Activated CD4-positive, alpha-beta T cell treated with anti-CD3 and anti-CD28 coated beads for 36 hours (primary cell): ENCODE data around the gene GAL3ST1. TPM values are rescaled to one million over a fixed set of nuclear protein-coding genes. Genes with fewer than 3 reads are reported as not detected.
"Not testable (repeated sequence)": the region's sequence is repeated elsewhere in the genome, so short reads cannot be mapped to it uniquely, and the experiment has no call there.

ENCODE experiments used
- ATAC-seq: fragments of 200-7000 bp; cut with Tn5 transposase; one replicate; pipeline ENCODE4 v1.10.0; 2021; ENCODE audit warnings: mild to moderate bottlenecking, moderate library complexity
- CTCF ChIA-PET: fragments of 350-600 bp; sonication (Branson Sonifier 250); formaldehyde crosslinking; loops from one replicate; lab custom pipeline; 2021; ENCODE audit warnings: antibody characterized with exemption; lab: Charles Lee
- POLR2A ChIA-PET: fragments of 350-600 bp; sonication (Branson Sonifier 250); formaldehyde crosslinking; loops from one replicate; lab custom pipeline; 2021; ENCODE audit warnings: antibody characterized with exemption, inconsistent platforms; lab: Charles Lee
- DNase-seq: peaks from one replicate; pipeline ENCODE4 v3.0.0-alpha.2; 2020
- H3K27ac Mint-ChIP-seq: one replicate; pipeline ENCODE4 v1.8.0; 2021; ENCODE audit warnings: mixed read lengths
- H3K27me3 Mint-ChIP-seq: one replicate; pipeline ENCODE4 v1.8.0; 2021; ENCODE audit warnings: mixed read lengths
- H3K36me3 Mint-ChIP-seq: one replicate; pipeline ENCODE4 v1.8.0; 2021; ENCODE audit warnings: low read depth, mixed read lengths
- H3K4me1 Mint-ChIP-seq: one replicate; pipeline ENCODE4 v1.8.0; 2021; ENCODE audit warnings: mixed read lengths
- H3K4me3 Mint-ChIP-seq: one replicate; pipeline ENCODE4 v1.8.0; 2021; ENCODE audit warnings: mild to moderate bottlenecking, moderate library complexity, mixed read lengths
- H3K9me3 Mint-ChIP-seq: one replicate; pipeline ENCODE4 v1.8.0; 2021; ENCODE audit warnings: low read depth, mixed read lengths
- intact Hi-C, 2 experiments: fragments of 100-400 bp; cut with DNase I in 1 of 2; cut with micrococcal nuclease in 1 of 2; formaldehyde crosslinking; loops; one replicate each; pipeline versions ENCODE4 v1.14.2 to v1.15.1; 2022 to 2024; cut with DNase I, micrococcal nuclease
- total RNA-seq, 2 experiments: library from RNA; stranded (reverse); gene quantifications; one replicate each; pipeline ENCODE4 v1.2.3, GENCODE V29; 2021

GAL3ST1 gene
- total RNA-seq, 2 experiments from 2014 or later: not detected

DNA sequence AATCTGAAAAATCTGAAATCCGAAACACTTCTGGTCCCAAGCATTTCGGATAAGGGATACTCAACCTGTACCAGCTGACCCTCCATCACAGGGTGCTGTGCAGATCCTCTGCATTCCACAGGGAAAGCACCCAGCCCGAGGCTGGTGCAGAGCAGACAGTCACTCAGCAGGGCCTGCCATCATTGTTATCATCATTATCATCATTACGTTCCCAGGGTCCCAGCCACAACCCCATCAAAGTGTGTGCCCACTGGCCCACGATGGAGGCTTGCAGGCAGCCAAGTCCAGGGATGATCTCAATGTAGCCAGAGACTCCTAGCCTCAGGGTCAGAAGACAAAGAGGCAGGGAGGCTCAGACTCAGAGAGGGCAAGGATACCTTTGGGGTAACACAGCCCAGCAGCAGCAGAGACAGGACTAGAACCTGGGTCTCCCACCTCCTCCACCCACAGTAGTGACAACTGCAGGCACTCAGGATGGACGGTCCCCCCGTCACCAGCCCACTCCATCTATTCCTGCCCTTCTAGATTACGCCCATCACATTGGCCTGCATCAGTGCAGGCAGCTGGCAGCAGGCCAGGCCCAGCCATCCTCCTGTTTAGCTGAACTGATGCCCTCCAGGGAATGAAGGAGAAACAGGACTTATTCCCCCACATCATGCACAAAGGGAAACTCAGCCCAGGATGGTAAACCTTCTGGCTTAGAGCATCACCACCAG lies 10.3 kb downstream of the GAL3ST1 start:
- no peak for DNase-seq
- Mint-ChIP-seq H3K27me3 (no peaks in the 10 kb centered on the region), H3K9me3 (no peaks in the 10 kb centered on the region), H3K36me3 (no peaks in the 10 kb centered on the region), H3K27ac (no peak overlapping the region), H3K4me1 (no peaks in the 10 kb centered on the region), H3K4me3 (no peak overlapping the region)
- intact Hi-C loops: no loop called here
- POLR2A ChIA-PET: no interaction called here
- CTCF ChIA-PET: no interaction called here
- no peak for ATAC-seq

DNA sequence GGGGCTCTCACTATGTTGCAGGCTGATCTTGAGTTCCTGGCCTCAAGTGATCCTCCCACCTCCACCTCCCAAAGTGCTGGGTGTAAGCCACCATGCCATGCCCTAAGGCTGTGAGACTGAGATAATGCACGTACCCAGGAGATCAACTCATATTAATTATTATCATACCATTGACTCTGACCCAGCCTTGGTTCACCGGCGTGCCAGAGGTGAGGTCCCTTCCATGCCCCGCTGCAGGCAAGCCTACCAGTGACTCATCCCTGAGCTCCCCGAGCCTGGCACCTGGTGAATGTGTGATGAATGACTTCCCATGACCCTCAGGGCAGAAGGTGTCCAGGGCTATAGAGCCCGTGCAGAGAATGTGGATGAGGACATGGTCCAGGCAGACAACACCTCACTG lies 12.1 kb downstream of the GAL3ST1 start:
- H3K9me3 Mint-ChIP-seq: no peaks in the 10 kb centered on the region
- no peak overlapping the region for H3K4me3 Mint-ChIP-seq
- POLR2A ChIA-PET: no interaction called here
- CTCF ChIA-PET: interaction anchor here (0.9 kb wide), 1 partner anchor 93 kb away, joined by 4 read pairs; no protein-coding TSS in a partner anchor
- no peaks in the 10 kb centered on the region for H3K36me3 Mint-ChIP-seq
- intact Hi-C loops: no loop called here
- no peak overlapping the region for H3K27ac Mint-ChIP-seq
- no peaks in the 10 kb centered on the region for H3K27me3 Mint-ChIP-seq
- no peak for DNase-seq
- no peaks in the 10 kb centered on the region for H3K4me1 Mint-ChIP-seq
- no peak for ATAC-seq

DNA sequence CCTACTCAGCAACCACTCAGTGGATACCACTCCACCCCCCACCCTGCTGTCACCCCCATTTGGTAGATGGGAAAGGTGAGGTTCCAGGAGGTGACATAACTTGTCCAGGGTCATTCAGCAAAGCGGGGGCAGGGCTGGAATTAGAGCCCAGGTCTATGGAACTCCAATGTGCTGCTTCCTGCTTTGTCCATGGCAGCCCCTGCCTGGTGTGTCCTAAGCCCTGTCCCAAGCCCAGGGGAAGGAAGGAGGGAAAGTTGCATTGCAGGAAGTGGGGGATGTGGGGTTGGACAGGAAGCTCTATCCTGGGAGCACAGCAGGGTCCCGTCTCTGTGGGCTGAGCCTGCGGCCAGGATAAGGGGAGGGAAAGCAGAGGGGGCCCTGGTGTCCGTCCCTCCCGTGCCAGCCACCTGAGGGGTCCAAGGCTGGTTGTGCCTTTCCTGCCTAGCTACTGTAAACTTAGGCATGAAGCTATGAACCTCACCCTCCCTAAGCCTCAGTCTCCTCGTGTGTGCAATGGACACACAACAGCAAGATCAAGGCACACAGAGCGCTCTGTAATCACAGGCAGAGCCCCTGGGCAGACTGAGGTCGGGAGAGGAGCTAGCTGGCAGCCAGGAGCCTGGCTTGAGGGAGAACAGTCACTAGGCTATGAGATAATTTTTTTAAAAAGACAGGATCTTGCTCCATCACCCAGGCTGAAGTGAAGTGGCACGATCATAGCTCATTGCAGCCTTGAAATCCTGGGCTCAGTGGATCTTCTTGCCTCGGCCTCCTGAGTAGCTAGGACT lies 12.9 kb downstream of the GAL3ST1 start:
- DNase-seq (no peak), ATAC-seq (no peak)
- Mint-ChIP-seq H3K36me3 (no peaks in the 10 kb centered on the region), H3K9me3 (no peaks in the 10 kb centered on the region), H3K27me3 (no peaks in the 10 kb centered on the region), H3K4me1 (no peaks in the 10 kb centered on the region), H3K27ac (no peak overlapping the region), H3K4me3 (no peak overlapping the region)
- intact Hi-C loops: no loop called here
- ChIA-PET CTCF (interaction anchor here (0.9 kb wide), 1 partner anchor 92 kb away, joined by 4 read pairs; no protein-coding TSS in a partner anchor), POLR2A (no interaction called here)

DNA sequence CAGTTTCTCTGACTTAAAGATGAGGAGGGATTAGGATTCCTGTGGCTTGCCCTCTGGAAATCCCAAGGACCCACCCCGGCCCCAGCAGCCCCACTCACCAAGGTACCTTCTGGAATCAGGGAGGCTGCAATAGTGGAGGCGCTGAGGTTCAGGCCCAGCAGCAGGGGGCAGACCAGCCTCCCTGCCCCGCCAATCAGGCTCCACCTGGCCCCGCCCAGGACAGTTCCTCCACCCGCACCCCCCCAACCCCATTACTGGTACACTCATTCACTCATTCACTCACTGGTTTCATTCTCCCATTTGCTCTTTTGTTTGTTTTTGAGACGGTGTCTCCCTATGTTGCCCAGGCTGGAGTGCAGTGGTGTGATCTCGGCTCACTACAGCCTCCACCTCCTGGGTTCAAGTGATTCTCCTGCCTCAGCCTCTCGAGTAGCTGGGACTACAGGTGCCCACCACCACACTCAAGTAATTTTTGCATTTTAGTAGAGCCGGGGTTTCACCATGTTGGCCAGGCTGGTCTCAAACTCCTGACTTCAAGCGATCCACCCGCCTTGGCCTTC lies 13.7 kb downstream of the GAL3ST1 start:
- H3K9me3 Mint-ChIP-seq, intact Hi-C loops, H3K4me1 Mint-ChIP-seq, CTCF ChIA-PET, H3K36me3 Mint-ChIP-seq, H3K27ac Mint-ChIP-seq, H3K4me3 Mint-ChIP-seq, H3K27me3 Mint-ChIP-seq, POLR2A ChIA-PET: not testable (repeated sequence)
- DNase-seq: peak; percentile 58
- ATAC-seq: peak; percentile 78

DNA sequence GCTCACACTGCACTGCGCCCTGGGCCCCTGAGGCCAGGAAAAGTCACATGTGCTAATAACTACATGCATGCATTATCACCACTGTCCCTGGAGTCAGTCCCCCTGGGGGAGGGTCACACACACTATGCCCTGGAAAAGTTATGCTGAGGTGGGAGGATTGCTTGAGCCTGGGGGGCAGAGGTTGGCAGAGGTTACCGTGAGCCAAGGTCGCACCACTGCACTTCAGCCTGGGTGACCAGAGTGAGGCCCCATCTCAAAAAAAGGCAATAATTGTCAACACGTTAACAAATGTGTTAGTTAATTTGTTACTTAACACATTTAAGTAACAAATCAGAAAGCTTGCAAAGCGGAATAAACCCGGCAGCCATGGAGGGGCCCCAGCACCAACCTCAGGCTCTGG lies 14.6 kb downstream of the GAL3ST1 start:
- H3K9me3 Mint-ChIP-seq: no peaks in the 10 kb centered on the region
- intact Hi-C loops: no loop called here
- ChIA-PET CTCF (interaction anchor here (1.0 kb wide), 1 partner anchor 18 kb away, joined by 3 read pairs; no protein-coding TSS in a partner anchor), POLR2A (no interaction called here)
- H3K4me3 Mint-ChIP-seq: no peak overlapping the region
- no peak overlapping the region for H3K27ac Mint-ChIP-seq
- H3K4me1 Mint-ChIP-seq: no peaks in the 10 kb centered on the region
- H3K36me3 Mint-ChIP-seq: no peaks in the 10 kb centered on the region
- no peaks in the 10 kb centered on the region for H3K27me3 Mint-ChIP-seq
- DNase-seq (no peak), ATAC-seq (no peak)

DNA sequence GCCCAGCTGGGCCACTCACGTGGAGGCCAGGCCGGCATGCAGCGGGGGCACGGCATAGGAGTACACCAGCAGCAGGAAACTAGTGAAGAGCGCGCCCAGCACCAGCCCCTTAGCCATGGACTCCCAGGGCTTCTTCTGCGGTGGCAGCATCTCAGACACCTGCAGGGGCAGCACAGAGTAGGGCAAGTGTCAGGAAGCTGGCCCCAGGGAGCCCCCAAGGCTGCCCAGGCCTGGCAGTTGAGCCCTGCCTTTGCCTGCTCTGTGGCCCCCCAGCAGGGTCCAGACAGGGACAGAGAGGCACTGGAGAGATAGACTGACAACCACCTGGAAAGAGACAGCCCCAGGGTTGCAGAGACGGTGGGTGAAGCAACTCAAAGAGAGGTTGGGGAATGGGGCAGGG lies 17.2 kb downstream of the GAL3ST1 start:
- Mint-ChIP-seq H3K27ac (no peak overlapping the region), H3K4me3 (no peak overlapping the region), H3K27me3 (no peaks in the 10 kb centered on the region), H3K9me3 (no peaks in the 10 kb centered on the region), H3K36me3 (no peaks in the 10 kb centered on the region), H3K4me1 (no peaks in the 10 kb centered on the region)
- no peak for DNase-seq
- no peak for ATAC-seq
- CTCF ChIA-PET: no interaction called here
- POLR2A ChIA-PET: no interaction called here
- intact Hi-C loops: no loop called here

DNA sequence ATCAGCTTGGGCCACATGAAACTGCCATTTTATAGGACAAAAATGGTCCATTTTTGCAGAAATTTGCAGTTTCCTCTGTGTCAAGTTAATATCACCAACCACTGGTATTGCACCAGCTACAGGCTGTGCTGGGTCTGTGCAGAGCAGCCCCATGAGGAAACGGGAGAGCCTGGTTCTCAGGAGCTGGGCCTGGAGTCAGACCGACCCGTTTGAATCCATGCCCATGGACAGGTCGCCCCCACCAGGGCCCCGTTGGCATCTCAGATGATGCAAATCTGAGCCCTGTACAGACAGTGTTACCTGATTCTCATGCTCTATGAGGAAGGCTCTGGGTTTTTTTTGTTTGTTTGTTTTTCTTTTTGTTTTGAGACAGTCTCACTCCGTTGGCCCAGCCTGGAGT lies 18.1 kb downstream of the GAL3ST1 start:
- H3K27me3 Mint-ChIP-seq: no peaks in the 10 kb centered on the region
- DNase-seq (no peak), ATAC-seq (no peak)
- H3K36me3 Mint-ChIP-seq: no peaks in the 10 kb centered on the region
- no peak overlapping the region for H3K27ac Mint-ChIP-seq
- CTCF ChIA-PET: interaction anchor here (0.7 kb wide), 1 partner anchor 20 kb away, joined by 4 read pairs; no protein-coding TSS in a partner anchor
- H3K4me1 Mint-ChIP-seq: no peaks in the 10 kb centered on the region
- no peaks in the 10 kb centered on the region for H3K9me3 Mint-ChIP-seq
- intact Hi-C loops: no loop called here
- POLR2A ChIA-PET: no interaction called here
- H3K4me3 Mint-ChIP-seq: no peak overlapping the region

DNA sequence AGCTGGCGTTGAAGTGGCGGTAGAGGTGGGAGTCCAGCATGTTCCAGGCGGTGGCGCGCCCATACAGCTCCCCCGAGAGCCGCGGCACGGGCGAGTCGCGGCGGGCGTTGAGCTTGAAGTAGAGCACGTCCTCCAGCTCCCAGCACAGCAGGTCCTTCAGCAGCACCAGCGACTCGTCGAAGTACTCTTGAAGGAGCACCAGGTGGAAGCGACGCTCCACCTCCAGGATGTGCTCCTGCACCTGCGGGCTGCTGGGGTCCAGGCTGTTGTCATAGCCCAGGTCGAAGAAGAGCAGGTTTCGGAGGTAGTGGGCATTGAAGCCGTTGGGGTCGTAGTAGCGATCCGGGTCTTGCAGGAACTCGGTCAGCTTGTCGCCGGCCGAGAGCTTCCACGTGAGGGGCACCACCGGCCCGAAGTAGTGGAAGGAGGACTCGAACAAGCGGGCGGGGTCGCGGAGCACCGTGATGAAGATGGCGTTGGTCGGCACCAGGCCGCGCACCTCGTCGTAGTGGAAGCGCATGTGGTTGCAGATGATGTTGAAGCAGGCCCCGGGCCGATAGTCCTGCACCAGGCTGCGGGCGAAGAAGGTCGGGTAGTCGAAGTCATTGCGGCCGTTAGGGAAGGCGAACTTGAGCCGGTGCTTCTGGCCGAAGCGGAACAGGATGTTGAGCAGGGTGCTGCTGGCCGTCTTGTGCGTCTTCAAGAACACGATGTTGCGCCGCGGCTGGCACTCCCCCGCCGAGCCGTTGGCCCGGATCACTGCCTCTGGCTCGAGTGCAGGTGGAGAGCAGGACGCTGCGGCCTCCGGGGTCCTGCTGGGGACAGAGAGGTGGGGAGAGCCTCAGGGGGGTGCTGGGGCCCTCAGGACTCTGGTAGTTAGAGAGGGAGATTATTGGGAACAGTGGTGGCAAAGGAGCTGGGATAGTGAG lies 18.9 kb downstream of the GAL3ST1 start:
- Mint-ChIP-seq H3K4me1 (no peaks in the 10 kb centered on the region), H3K9me3 (no peaks in the 10 kb centered on the region), H3K27me3 (no peaks in the 10 kb centered on the region), H3K4me3 (no peak overlapping the region), H3K36me3 (no peaks in the 10 kb centered on the region), H3K27ac (no peak overlapping the region)
- intact Hi-C loops: no loop called here
- no peak for ATAC-seq
- DNase-seq: no peak
- ChIA-PET CTCF (no interaction called here), POLR2A (no interaction called here)

DNA sequence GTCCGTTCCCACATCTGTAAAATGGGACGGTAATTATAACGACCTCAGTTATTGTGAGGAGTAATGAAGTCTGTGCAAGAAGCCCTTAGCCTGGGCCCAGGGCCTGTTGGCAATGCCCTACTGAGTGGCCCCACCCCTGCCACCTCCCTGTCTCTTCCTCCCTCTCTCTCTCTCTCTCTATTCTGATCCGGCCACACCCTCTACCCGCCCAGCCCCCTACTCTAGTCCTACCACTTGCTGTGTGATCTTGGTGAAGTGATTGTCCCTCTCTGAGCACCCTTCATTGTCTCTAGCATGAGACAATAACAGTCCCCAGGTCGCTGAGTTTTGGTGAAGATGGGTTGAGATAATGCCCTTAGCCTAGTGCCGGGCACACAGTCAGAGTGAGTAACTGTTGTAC lies 20.5 kb downstream of the GAL3ST1 start:
- ChIA-PET CTCF (no interaction called here), POLR2A (no interaction called here)
- Mint-ChIP-seq H3K4me1 (no peaks in the 10 kb centered on the region), H3K27me3 (no peaks in the 10 kb centered on the region), H3K9me3 (no peaks in the 10 kb centered on the region), H3K4me3 (no peak overlapping the region), H3K36me3 (no peaks in the 10 kb centered on the region), H3K27ac (no peak overlapping the region)
- no peak for DNase-seq
- intact Hi-C loops: no loop called here
- ATAC-seq: no peak

DNA sequence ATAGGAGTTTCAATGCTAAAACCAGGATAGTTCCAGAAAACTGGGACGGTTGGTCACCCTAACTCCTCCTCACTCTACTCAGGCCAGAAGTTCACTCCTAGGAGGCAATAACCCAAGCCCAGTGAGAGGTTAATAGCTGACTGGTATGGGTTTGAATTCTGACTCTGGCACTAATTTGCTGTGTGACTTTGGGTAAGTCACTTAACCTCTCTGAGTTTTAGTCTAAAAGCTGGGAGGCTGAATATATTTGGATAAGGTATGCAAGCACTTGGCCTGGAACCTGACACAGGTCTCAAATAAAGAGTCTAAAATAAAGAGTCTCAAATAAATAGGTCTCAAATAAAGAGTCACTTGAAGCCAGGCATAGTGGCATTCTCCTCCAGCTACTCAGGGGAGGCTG lies 21.7 kb downstream of the GAL3ST1 start:
- Mint-ChIP-seq H3K36me3 (no peaks in the 10 kb centered on the region), H3K4me1 (no peaks in the 10 kb centered on the region), H3K9me3 (no peaks in the 10 kb centered on the region), H3K27me3 (no peaks in the 10 kb centered on the region), H3K4me3 (no peak overlapping the region), H3K27ac (no peak overlapping the region)
- ChIA-PET CTCF (interaction anchor here (0.7 kb wide), 2 partner anchors 33 to 200 kb away, joined by 3 to 6 read pairs; no protein-coding TSS in a partner anchor), POLR2A (no interaction called here)
- ATAC-seq (no peak), DNase-seq (no peak)
- intact Hi-C loops: no loop called here

DNA sequence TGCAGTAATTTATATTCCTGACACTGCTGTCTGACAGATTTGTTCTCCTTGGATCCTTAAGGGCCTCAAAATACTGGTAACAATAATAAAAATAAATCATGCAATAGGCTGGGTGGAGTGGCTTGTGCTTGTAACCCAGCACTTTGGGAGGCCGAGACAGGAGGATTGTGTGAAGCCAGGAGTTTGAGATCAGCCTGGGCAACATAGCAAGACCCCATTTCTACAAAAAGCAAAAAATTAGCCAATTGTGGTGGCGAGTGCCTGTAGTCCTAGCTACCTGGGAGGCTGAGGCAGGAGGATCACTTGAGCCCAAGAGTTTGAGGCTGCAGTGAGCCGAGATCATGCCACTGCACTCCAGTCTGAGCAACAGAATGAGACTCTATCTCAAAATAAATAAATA lies 22.7 kb downstream of the GAL3ST1 start:
- H3K4me1 Mint-ChIP-seq, H3K27ac Mint-ChIP-seq, ATAC-seq, POLR2A ChIA-PET, CTCF ChIA-PET, H3K27me3 Mint-ChIP-seq, H3K4me3 Mint-ChIP-seq, H3K36me3 Mint-ChIP-seq, DNase-seq, H3K9me3 Mint-ChIP-seq, intact Hi-C loops: not testable (repeated sequence)
